PC-3 (cell line): ENCODE results near the gene CTNNA3.

Experiments used
- EZH2 ChIP-seq: fragments of 300-600 bp; sonication (generic); IDR thresholded peaks from one replicate; pipeline ENCODE4 v1.6.1; 2017; ENCODE audit warnings: antibody characterized with exemption, mild to moderate bottlenecking, low read length; ENCODE audit not compliant: unreplicated experiment
- EZH2phosphoT487 ChIP-seq: fragments of 300-600 bp; sonication (generic); IDR thresholded peaks from 2 replicates; pipeline ENCODE4 v1.6.1; 2018; ENCODE audit warnings: mild to moderate bottlenecking, antibody characterized with exemption, low read length, borderline replicate concordance
- TF ChIP-seq, protein P1 (sequence below): fragments of 300-600 bp; sonication (generic); conservative IDR thresholded peaks from 2 replicates; pipeline ENCODE4 v1.5.1; 2017; ENCODE audit warnings: antibody characterized with exemption, low read depth, mild to moderate bottlenecking, low read length

DNA sequence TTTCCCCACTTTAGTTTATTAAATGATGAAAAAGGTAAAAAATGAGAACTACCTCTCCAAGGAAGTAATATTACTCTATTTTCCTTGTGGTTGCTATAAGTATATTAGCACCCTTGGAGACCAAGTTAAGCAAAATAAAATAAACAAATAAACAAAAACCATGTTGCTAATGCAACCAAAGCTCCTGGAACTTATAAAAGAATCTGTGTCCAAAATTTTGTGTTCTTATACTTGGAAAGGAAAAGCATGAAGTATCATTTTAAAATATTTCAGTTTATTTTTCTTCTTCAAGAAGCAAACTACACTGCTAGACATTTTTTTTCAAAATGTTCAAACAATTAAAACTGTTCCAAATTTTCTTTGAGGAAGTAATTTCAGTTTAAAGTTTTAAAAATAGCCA lies 1212.0 kb downstream of the CTNNA3 start:
- TF ChIP-seq, protein P1, sequence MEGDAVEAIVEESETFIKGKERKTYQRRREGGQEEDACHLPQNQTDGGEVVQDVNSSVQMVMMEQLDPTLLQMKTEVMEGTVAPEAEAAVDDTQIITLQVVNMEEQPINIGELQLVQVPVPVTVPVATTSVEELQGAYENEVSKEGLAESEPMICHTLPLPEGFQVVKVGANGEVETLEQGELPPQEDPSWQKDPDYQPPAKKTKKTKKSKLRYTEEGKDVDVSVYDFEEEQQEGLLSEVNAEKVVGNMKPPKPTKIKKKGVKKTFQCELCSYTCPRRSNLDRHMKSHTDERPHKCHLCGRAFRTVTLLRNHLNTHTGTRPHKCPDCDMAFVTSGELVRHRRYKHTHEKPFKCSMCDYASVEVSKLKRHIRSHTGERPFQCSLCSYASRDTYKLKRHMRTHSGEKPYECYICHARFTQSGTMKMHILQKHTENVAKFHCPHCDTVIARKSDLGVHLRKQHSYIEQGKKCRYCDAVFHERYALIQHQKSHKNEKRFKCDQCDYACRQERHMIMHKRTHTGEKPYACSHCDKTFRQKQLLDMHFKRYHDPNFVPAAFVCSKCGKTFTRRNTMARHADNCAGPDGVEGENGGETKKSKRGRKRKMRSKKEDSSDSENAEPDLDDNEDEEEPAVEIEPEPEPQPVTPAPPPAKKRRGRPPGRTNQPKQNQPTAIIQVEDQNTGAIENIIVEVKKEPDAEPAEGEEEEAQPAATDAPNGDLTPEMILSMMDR = no peak
- no peak for TF ChIP-seq EZH2
- no peak for TF ChIP-seq EZH2phosphoT487
